ENCODE measurements around the gene CDC42EP2. TPM values are rescaled to one million over a fixed set of nuclear protein-coding genes. Genes with fewer than 3 reads are reported as not detected.

Gene CDC42EP2
- total RNA-seq, 1 donor from 2014 or later: 23.5 TPM

DNA sequence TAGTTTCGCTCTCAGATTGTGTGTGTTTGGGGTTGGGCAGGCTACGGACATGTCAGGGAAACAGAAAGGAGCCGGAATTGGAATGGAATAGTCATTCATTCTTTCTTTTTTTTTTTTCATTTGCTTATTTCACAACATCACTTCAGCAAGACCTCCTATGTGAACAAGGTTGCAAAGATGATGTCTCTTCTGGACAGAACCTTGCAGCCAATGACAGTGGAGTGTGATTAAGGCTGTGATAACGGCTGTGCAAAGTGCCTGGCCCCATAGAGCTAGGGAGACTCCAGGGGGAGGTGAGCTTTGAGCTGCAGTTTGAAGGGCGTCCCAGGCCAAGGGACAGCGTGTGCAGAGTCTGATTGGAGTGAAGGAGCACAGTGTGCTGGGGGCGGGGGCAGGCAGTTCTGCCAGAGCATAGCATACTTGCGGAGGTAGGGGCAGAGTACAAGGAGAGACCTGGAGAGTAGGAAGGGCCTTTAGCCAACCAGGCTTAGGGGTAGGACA lies 43.2 kb downstream of the CDC42EP2 start:
- Mint-ChIP-seq H3K4me1 (ENCODE audit: low read depth, unreplicated experiment) (peaks cover 11% of the 10 kb centered on the region), H3K27me3 (ENCODE audit: unreplicated experiment) (peaks cover 8% of the 10 kb centered on the region), H3K27ac (ENCODE audit: unreplicated experiment) (no peak overlapping the region), H3K9me3 (ENCODE audit: unreplicated experiment) (peaks cover 9% of the 10 kb centered on the region), H3K4me3 (ENCODE audit: unreplicated experiment) (peak overlapping the region; percentile 8), H3K36me3 (ENCODE audit: unreplicated experiment) (peaks cover under 1% of the 10 kb centered on the region)
- TF ChIP-seq, protein P1, sequence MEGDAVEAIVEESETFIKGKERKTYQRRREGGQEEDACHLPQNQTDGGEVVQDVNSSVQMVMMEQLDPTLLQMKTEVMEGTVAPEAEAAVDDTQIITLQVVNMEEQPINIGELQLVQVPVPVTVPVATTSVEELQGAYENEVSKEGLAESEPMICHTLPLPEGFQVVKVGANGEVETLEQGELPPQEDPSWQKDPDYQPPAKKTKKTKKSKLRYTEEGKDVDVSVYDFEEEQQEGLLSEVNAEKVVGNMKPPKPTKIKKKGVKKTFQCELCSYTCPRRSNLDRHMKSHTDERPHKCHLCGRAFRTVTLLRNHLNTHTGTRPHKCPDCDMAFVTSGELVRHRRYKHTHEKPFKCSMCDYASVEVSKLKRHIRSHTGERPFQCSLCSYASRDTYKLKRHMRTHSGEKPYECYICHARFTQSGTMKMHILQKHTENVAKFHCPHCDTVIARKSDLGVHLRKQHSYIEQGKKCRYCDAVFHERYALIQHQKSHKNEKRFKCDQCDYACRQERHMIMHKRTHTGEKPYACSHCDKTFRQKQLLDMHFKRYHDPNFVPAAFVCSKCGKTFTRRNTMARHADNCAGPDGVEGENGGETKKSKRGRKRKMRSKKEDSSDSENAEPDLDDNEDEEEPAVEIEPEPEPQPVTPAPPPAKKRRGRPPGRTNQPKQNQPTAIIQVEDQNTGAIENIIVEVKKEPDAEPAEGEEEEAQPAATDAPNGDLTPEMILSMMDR (IDR thresholded peaks at IDR 0.05; ENCODE audit: partially characterized antibody, unreplicated experiment): no peak
- no peak for DNase-seq

DNA sequence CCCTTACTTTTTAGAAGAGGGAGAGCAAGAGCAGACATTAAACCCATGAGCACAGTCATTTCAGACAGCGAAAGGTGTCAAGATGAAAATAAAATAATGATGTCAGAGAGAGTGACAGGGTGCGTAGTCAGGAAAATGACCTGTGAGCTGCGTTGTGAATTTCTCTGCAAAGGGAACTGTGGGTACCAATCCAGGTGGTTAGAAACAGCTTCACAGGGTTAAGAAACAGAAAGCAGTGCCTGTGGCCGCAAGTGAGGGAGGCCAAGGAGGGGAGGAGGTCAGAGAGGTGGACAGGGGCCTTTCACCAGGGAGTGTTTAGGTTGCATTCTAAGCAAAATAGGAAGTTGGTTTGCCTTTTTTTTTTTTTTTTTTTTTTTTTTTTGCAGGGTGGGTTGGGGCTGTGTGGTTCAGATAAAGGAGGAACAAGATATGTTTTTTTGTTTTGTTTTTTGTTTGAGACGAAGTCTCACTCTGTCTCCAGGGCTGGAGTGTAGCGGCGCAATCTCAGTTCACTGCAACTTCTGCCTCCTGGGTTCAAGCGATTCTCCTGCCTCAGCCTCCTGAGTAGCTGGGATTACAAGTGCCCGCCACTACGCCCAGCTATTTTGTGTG lies 47.8 kb downstream of the CDC42EP2 start:
- H3K27me3 Mint-ChIP-seq (ENCODE audit: unreplicated experiment): peaks cover 1% of the 10 kb centered on the region
- no peak overlapping the region for H3K27ac Mint-ChIP-seq (ENCODE audit: unreplicated experiment)
- H3K9me3 Mint-ChIP-seq (ENCODE audit: unreplicated experiment): peaks cover 1% of the 10 kb centered on the region
- H3K4me1 Mint-ChIP-seq (ENCODE audit: low read depth, unreplicated experiment): peaks cover 7% of the 10 kb centered on the region
- no peaks in the 10 kb centered on the region for H3K36me3 Mint-ChIP-seq (ENCODE audit: unreplicated experiment)
- peak overlapping the region; percentile 4 for H3K4me3 Mint-ChIP-seq (ENCODE audit: unreplicated experiment)
- no peak for DNase-seq
- TF ChIP-seq, protein P1 (IDR thresholded peaks at IDR 0.05; ENCODE audit: partially characterized antibody, unreplicated experiment): no peak

DNA sequence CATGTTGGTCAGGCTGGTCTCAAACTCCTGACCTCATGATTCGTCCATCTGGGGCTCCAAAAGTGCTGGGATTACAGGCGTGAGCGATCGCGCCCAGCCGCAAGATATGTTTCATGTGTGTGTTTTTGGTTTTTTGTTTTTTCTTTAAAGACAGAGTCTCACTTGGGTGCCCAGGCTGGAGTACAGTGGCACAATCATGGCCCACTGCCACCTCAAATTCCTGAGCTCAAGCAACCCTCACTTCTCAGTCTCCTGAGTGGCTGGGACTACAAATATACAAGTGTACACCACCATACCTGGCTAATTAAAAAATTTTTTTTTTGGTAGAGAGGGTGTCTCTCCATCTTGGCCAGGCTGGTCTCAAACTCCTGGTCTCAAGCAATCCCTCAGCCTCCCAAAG lies 48.3 kb downstream of the CDC42EP2 start:
- Mint-ChIP-seq H3K27ac (ENCODE audit: unreplicated experiment) (no peak overlapping the region), H3K27me3 (ENCODE audit: unreplicated experiment) (peaks cover 1% of the 10 kb centered on the region), H3K9me3 (ENCODE audit: unreplicated experiment) (peaks cover under 1% of the 10 kb centered on the region), H3K4me1 (ENCODE audit: low read depth, unreplicated experiment) (peaks cover 7% of the 10 kb centered on the region), H3K36me3 (ENCODE audit: unreplicated experiment) (no peaks in the 10 kb centered on the region), H3K4me3 (ENCODE audit: unreplicated experiment) (no peak overlapping the region)
- DNase-seq: no peak
- TF ChIP-seq, protein P1 (IDR thresholded peaks at IDR 0.05; ENCODE audit: partially characterized antibody, unreplicated experiment): no peak

DNA sequence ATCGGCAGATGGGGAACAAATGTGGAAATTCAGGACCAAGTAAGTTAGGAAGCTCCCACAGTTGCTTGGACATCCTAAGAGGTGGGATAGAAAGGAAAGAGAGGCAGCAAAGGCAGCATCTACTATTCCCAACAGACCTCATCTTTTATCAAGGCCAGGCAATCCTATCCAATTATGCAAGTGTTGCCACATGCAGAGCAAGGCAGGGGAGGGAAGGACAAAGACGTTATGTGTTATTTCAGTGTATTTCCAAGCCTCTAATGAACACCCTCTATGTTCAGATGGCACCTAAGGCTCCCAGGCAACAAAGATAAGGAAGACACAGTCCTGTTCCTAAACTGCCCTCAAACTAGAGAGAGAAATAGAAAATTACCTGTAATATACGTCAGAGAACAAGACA lies 49.1 kb downstream of the CDC42EP2 start:
- Mint-ChIP-seq H3K9me3 (ENCODE audit: unreplicated experiment) (no peaks in the 10 kb centered on the region), H3K27ac (ENCODE audit: unreplicated experiment) (peak overlapping the region; percentile 70), H3K4me1 (ENCODE audit: low read depth, unreplicated experiment) (peaks cover 7% of the 10 kb centered on the region), H3K36me3 (ENCODE audit: unreplicated experiment) (no peaks in the 10 kb centered on the region), H3K27me3 (ENCODE audit: unreplicated experiment) (peaks cover 1% of the 10 kb centered on the region), H3K4me3 (ENCODE audit: unreplicated experiment) (peak overlapping the region; percentile 1)
- no peak for DNase-seq
- TF ChIP-seq, protein P1 (IDR thresholded peaks at IDR 0.05; ENCODE audit: partially characterized antibody, unreplicated experiment): no peak

DNA sequence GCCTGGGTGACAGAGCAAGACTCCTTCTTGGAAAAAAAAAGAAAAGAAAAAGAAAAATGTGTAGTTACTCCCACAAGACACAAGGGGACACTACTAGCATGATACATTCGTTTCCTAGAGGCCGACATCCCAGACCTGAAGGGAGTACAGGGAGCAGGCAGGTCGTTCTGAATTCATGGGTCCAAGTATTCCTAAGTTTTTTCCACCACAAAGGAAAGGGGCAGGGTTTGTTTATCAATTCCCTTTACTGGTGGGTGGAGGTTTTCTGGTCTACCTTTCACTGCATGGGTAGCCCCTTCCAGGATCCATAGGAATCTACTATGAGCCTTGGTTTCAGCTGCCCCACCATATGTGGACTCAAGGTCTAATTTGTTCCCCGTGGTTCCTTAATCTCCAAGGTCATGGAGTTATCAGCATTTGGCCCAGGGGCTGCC lies 51.7 kb downstream of the CDC42EP2 start:
- TF ChIP-seq, protein P1 (IDR thresholded peaks at IDR 0.05; ENCODE audit: partially characterized antibody, unreplicated experiment): peak; percentile 80
- Mint-ChIP-seq H3K27ac (ENCODE audit: unreplicated experiment) (no peak overlapping the region), H3K4me3 (ENCODE audit: unreplicated experiment) (no peak overlapping the region), H3K36me3 (ENCODE audit: unreplicated experiment) (no peaks in the 10 kb centered on the region), H3K4me1 (ENCODE audit: low read depth, unreplicated experiment) (peaks cover 7% of the 10 kb centered on the region), H3K9me3 (ENCODE audit: unreplicated experiment) (peaks cover 2% of the 10 kb centered on the region), H3K27me3 (ENCODE audit: unreplicated experiment) (peaks cover 1% of the 10 kb centered on the region)
- no peak for DNase-seq
